DND-41 (cell line): ENCODE data around the gene BLMH.

Experiments used
- CTCF ChIP-seq: IDR thresholded peaks from 2 replicates; pipeline ENCODE4 v1.5.1; 2012; ENCODE audit warnings: borderline replicate concordance, low read length, moderate library complexity, mild to moderate bottlenecking; ENCODE audit not compliant: poor library complexity, severe bottlenecking; ENCODE audit errors: extremely low read depth
- EZH2 ChIP-seq: IDR thresholded peaks from 3 replicates; pipeline ENCODE4 v1.6.1; 2012; ENCODE audit warnings: borderline replicate concordance, low read depth, mild to moderate bottlenecking, moderate library complexity, low read length, inconsistent platforms; ENCODE audit not compliant: severe bottlenecking

- TF ChIP-seq CTCF = no peak
- TF ChIP-seq EZH2 = no peak
Observed at GRCh38 chr17:30217054-30217453, 74.7 kb downstream of the BLMH start.
